BJ (cell line): Measurements from ENCODE around the gene FLT1. TPM values are rescaled to one million over a fixed set of nuclear protein-coding genes. Genes with fewer than 3 reads are reported as not detected.
A peak's percentile ranks its signal among the peaks of the same experiment; 100 is the strongest.

Experiments
- CTCF ChIA-PET: fragments of 350-600 bp; formaldehyde crosslinking; extraction: SDS; loops from one replicate; lab custom pipeline; 2021; ENCODE audit warnings: antibody characterized with exemption, inconsistent platforms; lab: Yijun Ruan, JAX
- POLR2A ChIA-PET: fragments of 300-600 bp; sonication (Branson Sonifier 250); formaldehyde crosslinking; extraction: SDS; loops from one replicate; lab custom pipeline; 2021; ENCODE audit warnings: antibody characterized with exemption; lab: Charles Lee
- DNase-seq: peaks from one replicate; pipeline ENCODE4 v3.0.0-alpha.2; 2011; ENCODE audit warnings: low read depth
- H3K27me3 ChIP-seq: 2 replicates; pipeline ENCODE4 v1.6.0; 2011; ENCODE audit warnings: low read length; ENCODE audit not compliant: control insufficient read depth, insufficient read depth
- H3K36me3 ChIP-seq: 2 replicates; pipeline ENCODE4 v1.5.1; 2011; ENCODE audit warnings: low read length; ENCODE audit not compliant: control insufficient read depth, insufficient read depth
- H3K4me3 ChIP-seq: 2 replicates; pipeline ENCODE4 v1.5.1; 2011; ENCODE audit warnings: low read depth, mild to moderate bottlenecking, control low read depth, low read length
- polyA plus RNA-seq: library from polyadenylated mRNA; depleted of rRNA; stranded (reverse); fragments of >200 nt; gene quantifications from 2 replicates; pipeline ENCODE4 v1.2.3, GENCODE V29; 2011
- TF ChIP-seq, protein P1 (sequence below): IDR thresholded peaks from 2 replicates; pipeline ENCODE4 v1.5.1; 2011; ENCODE audit warnings: low read depth, mild to moderate bottlenecking, control low read depth, inconsistent platforms, low read length, moderate library complexity; ENCODE audit not compliant: insufficient read depth

FLT1 gene
- polyA plus RNA-seq, 1 experiment, result 37.8 TPM

DNA sequence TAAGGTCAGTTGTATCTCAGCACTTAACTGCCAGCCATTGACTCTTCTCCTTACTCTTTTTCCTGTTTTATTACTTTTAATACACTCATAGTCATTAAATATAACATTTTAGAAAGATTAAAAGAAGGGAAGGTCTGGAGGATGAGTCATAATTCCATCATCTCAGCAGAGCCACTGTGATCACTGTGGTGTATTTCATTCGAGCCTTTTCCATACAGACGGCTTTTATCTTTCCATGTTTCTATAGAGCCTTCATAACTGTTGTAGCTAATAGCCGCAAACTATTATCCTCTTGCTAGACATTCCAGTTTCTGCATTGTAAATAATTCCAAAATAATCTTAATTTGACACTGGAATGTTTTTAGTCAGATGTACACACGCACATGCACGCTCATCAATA, 4.7 kb upstream of the FLT1 start:
- no peak overlapping the region for H3K4me3 ChIP-seq
- CTCF ChIA-PET, result no interaction called here
- H3K36me3 ChIP-seq, result no peaks in the 10 kb centered on the region
- H3K27me3 ChIP-seq, result no peaks in the 10 kb centered on the region
- TF ChIP-seq, protein P1, sequence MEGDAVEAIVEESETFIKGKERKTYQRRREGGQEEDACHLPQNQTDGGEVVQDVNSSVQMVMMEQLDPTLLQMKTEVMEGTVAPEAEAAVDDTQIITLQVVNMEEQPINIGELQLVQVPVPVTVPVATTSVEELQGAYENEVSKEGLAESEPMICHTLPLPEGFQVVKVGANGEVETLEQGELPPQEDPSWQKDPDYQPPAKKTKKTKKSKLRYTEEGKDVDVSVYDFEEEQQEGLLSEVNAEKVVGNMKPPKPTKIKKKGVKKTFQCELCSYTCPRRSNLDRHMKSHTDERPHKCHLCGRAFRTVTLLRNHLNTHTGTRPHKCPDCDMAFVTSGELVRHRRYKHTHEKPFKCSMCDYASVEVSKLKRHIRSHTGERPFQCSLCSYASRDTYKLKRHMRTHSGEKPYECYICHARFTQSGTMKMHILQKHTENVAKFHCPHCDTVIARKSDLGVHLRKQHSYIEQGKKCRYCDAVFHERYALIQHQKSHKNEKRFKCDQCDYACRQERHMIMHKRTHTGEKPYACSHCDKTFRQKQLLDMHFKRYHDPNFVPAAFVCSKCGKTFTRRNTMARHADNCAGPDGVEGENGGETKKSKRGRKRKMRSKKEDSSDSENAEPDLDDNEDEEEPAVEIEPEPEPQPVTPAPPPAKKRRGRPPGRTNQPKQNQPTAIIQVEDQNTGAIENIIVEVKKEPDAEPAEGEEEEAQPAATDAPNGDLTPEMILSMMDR, result no peak
- POLR2A ChIA-PET, result no interaction called here
- DNase-seq, result peak; percentile 25

DNA sequence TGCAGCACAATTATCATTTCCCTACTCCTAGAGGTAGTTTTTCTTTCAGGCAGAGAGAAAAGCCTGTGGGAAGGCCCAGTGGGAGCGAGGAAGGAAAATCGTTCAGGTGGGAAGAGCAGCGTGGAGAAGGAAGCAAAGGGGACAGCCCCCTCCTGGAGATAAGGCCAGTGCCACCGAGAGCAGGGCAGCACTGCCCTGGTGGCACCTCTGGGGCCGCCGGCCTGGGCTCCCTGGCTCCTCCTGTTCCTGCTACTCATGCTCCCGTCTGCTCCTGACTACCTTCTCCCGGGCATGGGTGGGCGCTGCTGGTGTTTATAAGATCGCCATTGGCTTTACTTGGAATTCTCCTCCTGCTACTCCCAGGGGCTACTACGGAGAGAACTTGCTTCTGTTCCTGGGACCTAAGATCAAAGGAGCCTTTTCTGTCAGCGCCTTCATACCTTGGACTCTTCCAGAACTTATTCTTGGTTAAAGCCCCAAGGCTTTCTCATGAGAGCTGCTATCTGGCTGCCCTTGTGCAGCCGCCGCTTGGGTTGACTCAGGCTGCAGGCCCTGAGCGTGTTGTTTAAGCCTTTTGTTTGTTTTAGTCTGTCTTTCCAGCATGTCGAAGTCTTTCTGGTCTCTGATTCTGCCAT, 3.7 kb upstream of the FLT1 start:
- TF ChIP-seq, protein P1, result no peak
- Histone ChIP-seq H3K27me3 (no peaks in the 10 kb centered on the region), H3K36me3 (no peaks in the 10 kb centered on the region), H3K4me3 (no peak overlapping the region)
- POLR2A ChIA-PET, result no interaction called here
- CTCF ChIA-PET, result interaction anchor here (1.1 kb wide), 1 partner anchor 139 kb away, joined by 3 read pairs; no protein-coding TSS in a partner anchor
- DNase-seq, result no peak

DNA sequence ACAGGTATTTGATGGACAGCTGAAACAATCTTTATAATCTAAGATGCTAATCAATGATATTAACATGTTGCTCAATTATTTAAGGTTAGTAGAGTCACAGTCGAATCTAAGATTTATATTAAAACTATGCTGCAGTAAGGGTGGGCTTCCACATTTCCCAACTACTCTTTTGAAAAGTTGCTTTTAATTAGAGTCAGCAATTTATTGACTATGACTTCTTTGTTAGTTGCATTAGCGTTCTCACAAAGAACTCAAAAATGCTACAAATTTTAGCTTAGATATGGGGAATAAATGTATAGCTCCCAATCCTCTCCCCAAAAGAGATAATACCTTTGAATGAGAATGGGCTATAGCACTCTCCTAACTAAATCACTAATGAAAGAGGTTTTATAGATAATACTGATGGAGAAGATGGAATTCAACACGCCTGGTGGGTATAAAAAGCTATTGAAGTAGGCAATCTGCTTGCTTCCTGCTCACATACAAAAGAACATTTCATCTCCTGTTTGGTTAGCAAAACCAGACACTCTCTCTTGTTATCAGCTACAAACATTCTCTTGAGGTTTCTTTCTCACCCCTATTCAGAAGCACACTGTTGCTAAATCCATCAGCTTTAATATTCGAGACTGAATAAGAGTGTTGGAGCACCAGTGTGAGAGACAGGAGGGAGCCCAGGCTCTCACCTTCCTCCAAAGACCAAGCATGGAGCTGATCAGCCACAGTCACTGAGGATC, 2.4 kb upstream of the FLT1 start:
- DNase-seq, result no peak
- Histone ChIP-seq H3K36me3 (no peaks in the 10 kb centered on the region), H3K27me3 (no peaks in the 10 kb centered on the region), H3K4me3 (no peak overlapping the region)
- CTCF ChIA-PET, result interaction anchor here (0.7 to 1.0 kb wide), 2 partner anchors 14 to 139 kb away, joined by 3 read pairs; no protein-coding TSS in a partner anchor
- TF ChIP-seq, protein P1, result no peak
- POLR2A ChIA-PET, result no interaction called here

DNA sequence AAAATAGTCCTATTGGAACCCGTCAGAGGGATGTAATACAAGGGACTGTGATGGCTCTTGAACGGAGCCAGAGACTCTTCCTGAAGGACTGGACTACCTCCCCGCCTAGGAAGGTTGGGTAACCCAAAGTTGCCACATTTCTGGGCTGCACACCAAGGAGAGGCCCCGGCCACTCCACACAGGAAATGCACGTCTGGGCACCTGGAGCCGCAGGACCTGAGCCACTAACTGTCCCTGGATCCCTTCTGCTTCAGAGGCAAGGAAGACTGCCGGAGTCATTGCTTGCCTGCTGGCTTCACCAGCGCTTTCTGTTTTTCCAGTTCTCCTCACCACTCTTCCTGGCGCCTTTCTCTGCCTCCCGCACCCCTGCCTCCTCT, 1.2 kb upstream of the FLT1 start:
- H3K4me3 ChIP-seq, result no peak overlapping the region
- TF ChIP-seq, protein P1, result no peak
- no peak for DNase-seq
- H3K36me3 ChIP-seq, result no peaks in the 10 kb centered on the region
- H3K27me3 ChIP-seq, result no peaks in the 10 kb centered on the region
- ChIA-PET POLR2A (interaction anchor here (0.6 kb wide), 1 partner anchor 107 kb away, joined by 3 read pairs; no protein-coding TSS in a partner anchor), CTCF (interaction anchor here (1.0 to 1.3 kb wide), 5 partner anchors 9 to 140 kb away, joined by 3 to 5 read pairs (median 3); no protein-coding TSS in a partner anchor)

DNA sequence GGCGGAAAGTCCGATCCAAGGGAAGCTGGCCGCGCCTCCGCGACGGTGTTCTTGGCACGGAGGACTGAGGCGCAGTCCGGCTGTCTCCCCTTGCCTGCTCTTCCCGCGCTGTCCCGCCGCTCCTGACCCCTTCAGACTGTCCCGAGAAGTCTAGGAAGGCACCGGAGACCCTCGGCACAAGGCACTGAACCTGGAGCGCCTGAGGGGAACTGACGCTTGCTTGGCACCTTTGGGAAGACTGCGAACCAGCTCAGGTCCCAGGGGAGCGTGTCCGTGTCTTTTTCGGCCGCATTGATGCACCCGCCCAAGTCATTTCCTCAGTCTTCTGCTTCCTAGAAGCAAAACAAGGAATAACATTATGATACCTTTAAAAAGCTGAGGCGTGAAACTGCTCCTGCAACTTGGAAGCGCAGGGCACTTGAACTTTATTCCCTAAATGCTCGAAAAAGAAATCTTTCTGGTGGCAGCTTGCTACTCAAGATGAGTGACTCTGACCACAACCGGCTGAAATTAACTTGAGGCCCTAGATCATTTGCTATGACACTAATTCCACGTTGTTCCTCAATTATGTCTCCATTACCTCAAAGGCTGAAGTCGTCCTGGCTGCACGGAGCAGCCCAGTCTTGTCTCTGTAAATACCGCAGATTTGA, 735 bp upstream of the FLT1 start:
- no peak for DNase-seq
- ChIA-PET POLR2A (interaction anchor here (0.6 kb wide), 1 partner anchor 107 kb away, joined by 3 read pairs; no protein-coding TSS in a partner anchor), CTCF (interaction anchor here (0.6 to 1.4 kb wide), 7 partner anchors 10 to 171 kb away, joined by 3 to 7 read pairs (median 4); no protein-coding TSS in a partner anchor)
- TF ChIP-seq, protein P1, result 0 out of 2 replicates have a peak, but pooled peaks have one; percentile 12
- H3K27me3 ChIP-seq, result no peaks in the 10 kb centered on the region
- no peaks in the 10 kb centered on the region for H3K36me3 ChIP-seq
- peak overlapping the region; percentile 93 for H3K4me3 ChIP-seq
